ENCODE measurements around the gene OAF.
A peak's percentile ranks its signal among the peaks of the same experiment; 100 is the strongest.

Gene OAF

DNA sequence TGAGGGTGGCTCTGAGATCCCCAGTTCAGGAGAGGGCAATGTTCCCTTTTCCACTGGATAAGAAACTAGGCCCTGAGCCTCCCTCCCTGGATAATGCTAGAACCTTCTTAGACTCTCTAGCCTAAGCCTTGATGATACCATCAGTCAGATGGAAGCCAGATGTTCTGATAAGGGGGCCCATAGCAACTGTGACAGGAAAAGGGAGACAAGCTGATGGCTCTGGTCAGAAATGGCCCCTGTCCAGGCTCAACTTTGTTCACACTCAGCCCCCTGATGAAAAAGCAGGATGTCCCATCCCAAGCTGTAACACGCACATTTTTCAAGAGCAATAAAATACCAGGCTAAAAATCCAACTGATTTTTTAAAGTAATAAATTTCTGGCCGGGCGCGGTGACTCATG is 7.2 kb upstream of the OAF start:
- TF ChIP-seq ZNF274 (IDR thresholded peaks at IDR 0.05; ENCODE audit: low read depth, low read length) = no peak

GRCh38 chr11:120205596-120206161 is 5.2 kb upstream of the OAF start:
- TF ChIP-seq ZNF274 (IDR thresholded peaks at IDR 0.05; ENCODE audit: low read depth, low read length) = no peak
- no peak overlapping the region for H3K4me3 ChIP-seq (ENCODE audit: low read length)

More for the DNA sequence above, 7.2 kb upstream of the OAF start:
- no peak overlapping the region for H3K4me3 ChIP-seq (ENCODE audit: low read length)

DNA sequence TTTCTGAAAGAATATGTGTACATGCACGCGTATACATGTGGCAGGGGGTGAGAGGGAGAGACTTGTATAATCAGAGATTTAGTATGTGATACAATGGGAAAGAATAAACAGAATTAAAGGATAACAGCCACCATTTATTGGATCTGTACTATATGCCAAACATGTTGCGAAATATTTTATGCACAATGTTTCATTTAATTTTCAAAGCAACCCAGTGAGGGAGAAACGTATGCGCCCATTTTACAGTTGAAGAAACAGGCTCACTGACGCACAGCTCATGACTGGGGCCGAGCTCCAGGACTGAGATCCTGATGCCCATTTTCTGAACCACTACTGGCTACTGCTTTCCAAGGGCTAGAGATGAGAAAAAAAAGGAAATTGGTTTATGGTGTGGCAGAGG is 3.3 kb upstream of the OAF start:
- TF ChIP-seq ZNF274 (IDR thresholded peaks at IDR 0.05; ENCODE audit: low read depth, low read length) = no peak

DNA sequence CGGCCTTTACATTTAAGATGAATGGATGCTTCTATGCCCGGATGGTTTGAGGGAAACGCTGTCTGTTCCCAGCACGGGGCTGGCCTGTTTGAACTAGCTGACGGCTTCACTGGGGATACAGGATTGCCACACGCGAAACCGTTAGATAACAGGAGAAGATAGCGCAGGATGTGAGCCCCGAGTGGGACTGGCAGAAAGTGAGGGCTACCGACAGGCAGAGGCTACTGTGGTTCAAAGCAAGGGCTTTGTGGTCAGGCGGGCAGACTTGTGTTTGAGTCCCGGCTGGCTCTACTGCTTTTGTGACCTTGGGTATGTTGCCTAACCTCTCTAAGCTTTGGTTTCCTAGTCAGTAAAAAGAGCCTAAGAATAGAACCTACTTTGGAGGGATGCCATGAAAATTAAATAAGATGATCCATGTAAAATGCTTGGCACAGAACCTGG is 2.8 kb upstream of the OAF start:
- no peak overlapping the region for H3K4me3 ChIP-seq (ENCODE audit: low read length)
- no peak for TF ChIP-seq ZNF274 (IDR thresholded peaks at IDR 0.05; ENCODE audit: low read depth, low read length)

More for the DNA sequence above, 3.3 kb upstream of the OAF start:
- no peak overlapping the region for H3K4me3 ChIP-seq (ENCODE audit: low read length)

- no peak overlapping the region for H3K4me3 ChIP-seq (ENCODE audit: low read length)
- TF ChIP-seq ZNF274 (IDR thresholded peaks at IDR 0.05; ENCODE audit: low read depth, low read length) = no peak
Measured at GRCh38 chr11:120208777-120209176, 2.1 kb upstream of the OAF start.

GRCh38 chr11:120209746-120210625 is 846 bp upstream of the OAF start:
- TF ChIP-seq ZNF274 (IDR thresholded peaks at IDR 0.05; ENCODE audit: low read depth, low read length) = no peak
- H3K4me3 ChIP-seq (ENCODE audit: low read length) = peak overlapping the region; percentile 60; the same call in 1 of the 2 replicates

- peak overlapping the region; percentile 60; the same call in 1 of the 2 replicates for H3K4me3 ChIP-seq (ENCODE audit: low read length)
Measured at GRCh38 chr11:120211522-120212258, 858 bp downstream of the OAF start.

DNA sequence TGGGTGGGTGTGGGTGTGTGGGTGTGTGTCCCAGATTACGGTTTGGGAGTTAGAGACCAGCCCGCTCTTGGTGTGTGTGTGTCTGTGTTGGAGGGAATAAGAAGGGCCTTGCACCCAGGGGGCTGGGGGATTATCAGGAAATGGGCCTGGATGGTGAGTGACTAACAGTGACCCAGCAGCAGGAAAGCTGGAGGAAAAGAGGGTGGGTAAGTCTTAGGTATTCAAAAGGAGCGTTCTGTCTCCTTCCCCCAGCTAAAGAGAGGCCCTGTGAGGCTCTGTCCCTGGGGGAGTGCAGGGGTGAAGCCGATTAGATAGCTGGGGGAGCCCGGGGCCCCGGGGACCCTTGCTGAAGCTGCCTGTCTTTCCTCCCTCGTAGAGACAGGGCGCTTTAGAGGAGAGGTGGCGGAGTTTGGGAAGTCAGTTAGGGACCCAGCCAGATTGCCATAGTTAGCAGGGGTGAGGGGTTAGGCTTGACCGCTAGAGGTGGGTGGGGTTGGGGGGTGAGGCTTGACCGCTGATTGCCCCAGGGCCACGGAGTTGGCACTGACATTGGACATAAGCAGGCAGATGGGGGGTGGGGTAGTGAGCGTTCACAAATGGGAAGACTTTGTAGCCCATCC is 1.5 kb downstream of the OAF start:
- no peak for TF ChIP-seq ZNF274 (IDR thresholded peaks at IDR 0.05; ENCODE audit: low read depth, low read length)
- H3K4me3 ChIP-seq (ENCODE audit: low read length) = no peak overlapping the region

More at GRCh38 chr11:120211522-120212258, 858 bp downstream of the OAF start:
- no peak for TF ChIP-seq ZNF274 (IDR thresholded peaks at IDR 0.05; ENCODE audit: low read depth, low read length)

DNA sequence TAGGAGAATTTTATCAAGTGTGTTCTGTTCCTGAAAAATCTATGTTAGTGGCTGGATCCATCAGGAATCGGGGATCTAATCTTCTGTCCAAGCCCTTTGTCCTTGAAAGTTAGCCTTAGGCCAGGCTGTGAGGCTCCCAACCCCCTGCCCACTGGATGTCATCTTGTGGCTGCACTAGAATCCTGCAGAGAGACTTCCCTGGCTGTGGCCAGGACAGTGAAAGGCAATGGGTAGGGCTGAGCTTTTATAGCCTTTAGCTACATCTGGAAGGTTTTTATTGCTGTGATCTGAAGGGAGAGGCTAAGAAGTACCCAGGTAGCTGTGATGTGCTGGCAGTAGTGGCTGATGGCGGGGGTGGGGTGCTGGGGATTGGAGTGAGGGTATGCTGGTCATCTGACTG is 2.1 kb downstream of the OAF start:
- TF ChIP-seq ZNF274 (IDR thresholded peaks at IDR 0.05; ENCODE audit: low read depth, low read length) = no peak
- no peak overlapping the region for H3K4me3 ChIP-seq (ENCODE audit: low read length)

GRCh38 chr11:120214581-120214980 is 3.7 kb downstream of the OAF start:
- H3K4me3 ChIP-seq (ENCODE audit: low read length) = no peak overlapping the region

GRCh38 chr11:120215634-120216033 is 4.8 kb downstream of the OAF start:
- no peak for TF ChIP-seq ZNF274 (IDR thresholded peaks at IDR 0.05; ENCODE audit: low read depth, low read length)
- no peak overlapping the region for H3K4me3 ChIP-seq (ENCODE audit: low read length)

More at GRCh38 chr11:120214581-120214980, 3.7 kb downstream of the OAF start:
- TF ChIP-seq ZNF274 (IDR thresholded peaks at IDR 0.05; ENCODE audit: low read depth, low read length) = no peak

DNA sequence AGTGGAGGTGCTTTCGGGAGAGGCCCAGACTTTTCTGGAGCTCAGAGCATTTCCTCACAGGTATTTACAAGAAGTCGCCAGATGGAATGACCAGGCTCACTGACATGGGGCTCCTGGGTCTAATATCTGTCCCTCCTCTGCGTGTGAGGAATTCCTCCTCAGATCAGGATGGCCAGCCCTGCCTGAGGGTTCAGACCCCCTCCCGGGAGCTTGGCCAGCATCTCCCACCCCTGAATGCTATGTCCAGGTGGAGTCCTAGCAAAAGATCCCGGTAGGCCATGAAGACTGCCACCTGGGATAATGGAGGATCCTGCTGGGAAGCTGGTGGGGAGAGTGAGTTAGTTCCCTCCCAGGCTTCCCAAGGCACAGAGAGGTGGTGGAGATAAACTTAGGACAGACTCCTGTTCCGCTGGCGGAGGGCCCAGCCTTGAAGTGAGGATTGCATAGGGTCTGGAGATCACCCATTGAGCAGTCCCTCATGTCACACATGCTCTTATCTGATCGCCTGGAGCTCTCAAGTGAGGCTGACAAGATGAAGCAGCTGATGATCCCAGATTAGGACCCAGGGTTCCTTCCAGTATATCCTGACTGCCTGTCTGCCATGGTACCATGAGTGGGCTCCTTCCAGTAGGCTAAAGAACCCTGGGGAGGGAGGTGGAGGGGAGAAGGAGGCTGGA is 5.7 kb downstream of the OAF start:
- no peak overlapping the region for H3K4me3 ChIP-seq (ENCODE audit: low read length)
- TF ChIP-seq ZNF274 (IDR thresholded peaks at IDR 0.05; ENCODE audit: low read depth, low read length) = no peak

- no peak overlapping the region for H3K4me3 ChIP-seq (ENCODE audit: low read length)
- no peak for TF ChIP-seq ZNF274 (IDR thresholded peaks at IDR 0.05; ENCODE audit: low read depth, low read length)
Measured at GRCh38 chr11:120217526-120217925, 6.7 kb downstream of the OAF start.

All from GM08714 (cell line).